OCI-LY3 (cell line): ENCODE measurements around the gene ZNF655.
"Not testable (repeated sequence)": the region's sequence is repeated elsewhere in the genome, so short reads cannot be mapped to it uniquely, and the experiment has no call there.

Source experiments
- H2AFZ ChIP-seq: fragments of 200-600, 300-600 bp; shearing (Covaris generic); 2 replicates; pipeline ENCODE4 v1.6.0; 2014; ENCODE audit warnings: antibody characterized with exemption, low read depth, low read length
- H3K27ac ChIP-seq: fragments of 200-600, 300-600 bp; sonication (generic); 2 replicates; pipeline ENCODE4 v1.5.1; 2014; ENCODE audit warnings: mild to moderate bottlenecking, low read length, moderate library complexity, mixed read lengths
- H3K27me3 ChIP-seq: fragments of 200-600, 300-600 bp; sonication (generic); 2 replicates; pipeline ENCODE4 v1.6.1; 2014; ENCODE audit warnings: low read depth, low read length, mixed read lengths
- H3K36me3 ChIP-seq: fragments of 200-600, 300-600 bp; sonication (generic); replicated peaks from 2 replicates; pipeline ENCODE3; 2014; ENCODE audit warnings: low read depth, low read length, mixed read lengths
- H3K4me1 ChIP-seq: fragments of 300-600, 200-600 bp; sonication (generic); 2 replicates; pipeline ENCODE4 v1.6.1; 2014; ENCODE audit warnings: low read length, mixed read lengths
- H3K4me2 ChIP-seq: fragments of 200-600, 300-600 bp; sonication (generic); 2 replicates; pipeline ENCODE4 v1.6.1; 2014; ENCODE audit warnings: low read length, mixed read lengths
- H3K4me3 ChIP-seq: fragments of 300-600, 200-600 bp; sonication (generic); 2 replicates; pipeline ENCODE4 v1.5.1; 2014; ENCODE audit warnings: antibody characterized with exemption, mild to moderate bottlenecking, low read length, moderate library complexity
- H3K79me2 ChIP-seq: fragments of 300-600, 200-600 bp; shearing (Covaris generic); 2 replicates; pipeline ENCODE4 v1.6.1; 2014; ENCODE audit warnings: mild to moderate bottlenecking, low read length, mixed read lengths
- H3K9ac ChIP-seq: fragments of 300-600, 200-600 bp; shearing (Covaris generic); 2 replicates; pipeline ENCODE4 v1.6.0; 2014; ENCODE audit warnings: mild to moderate bottlenecking, low read length, moderate library complexity
- H3K9me3 ChIP-seq: fragments of 200-600, 300-600 bp; shearing (Covaris generic); 2 replicates; pipeline ENCODE4 v1.6.1; 2014; ENCODE audit warnings: low read length, mixed read lengths; ENCODE audit not compliant: insufficient read depth
- H4K20me1 ChIP-seq: fragments of 200-600, 300-600 bp; sonication (generic); 2 replicates; pipeline ENCODE4 v1.6.1; 2016; ENCODE audit warnings: low read length, mixed read lengths; ENCODE audit not compliant: insufficient read depth
- CTCF ChIP-seq: fragments of 200-600, 300-600 bp; sonication (generic); IDR thresholded peaks from 2 replicates; pipeline ENCODE4 v1.5.1; 2014; ENCODE audit warnings: antibody characterized with exemption, low read length, low read depth
- EZH2phosphoT487 ChIP-seq: fragments of 200-600 bp; shearing (Covaris generic); IDR thresholded peaks from 2 replicates; pipeline ENCODE4 v1.6.1; 2018; ENCODE audit warnings: antibody characterized with exemption, mixed run types, low read depth

ZNF655 gene

GRCh38 chr7:99540542-99540941 is 17.9 kb upstream of the ZNF655 start:
- H4K20me1 ChIP-seq, result no peaks in the 10 kb centered on the region
- H3K36me3 ChIP-seq, result peaks cover 11% of the 10 kb centered on the region
- H3K4me3 ChIP-seq, result no peak overlapping the region
- no peaks in the 10 kb centered on the region for H3K27me3 ChIP-seq
- no peaks in the 10 kb centered on the region for H3K79me2 ChIP-seq
- H3K27ac ChIP-seq, result no peak overlapping the region
- no peak overlapping the region for H3K4me2 ChIP-seq
- no peak overlapping the region for H2AFZ ChIP-seq
- no peaks in the 10 kb centered on the region for H3K9me3 ChIP-seq
- H3K4me1 ChIP-seq, result no peaks in the 10 kb centered on the region
- TF ChIP-seq EZH2phosphoT487, result no peak
- TF ChIP-seq CTCF, result no peak
- no peak overlapping the region for H3K9ac ChIP-seq

- Histone ChIP-seq H3K4me1 (no peaks in the 10 kb centered on the region), H3K27me3 (no peaks in the 10 kb centered on the region), H3K36me3 (peaks cover 11% of the 10 kb centered on the region), H3K4me3 (no peak overlapping the region), H3K79me2 (no peaks in the 10 kb centered on the region), H3K9me3 (no peaks in the 10 kb centered on the region), H3K9ac (no peak overlapping the region), H2AFZ (no peak overlapping the region), H4K20me1 (no peaks in the 10 kb centered on the region), H3K4me2 (no peak overlapping the region), H3K27ac (no peak overlapping the region)
- no peak for TF ChIP-seq EZH2phosphoT487
These were observed 17.2 kb upstream of the ZNF655 start for GRCh38 chr7:99541212-99541611.

- no peaks in the 10 kb centered on the region for H3K4me1 ChIP-seq
- H3K79me2 ChIP-seq, result no peaks in the 10 kb centered on the region
- H4K20me1 ChIP-seq, result no peaks in the 10 kb centered on the region
- no peak overlapping the region for H3K4me2 ChIP-seq
- H2AFZ ChIP-seq, result no peak overlapping the region
- H3K27ac ChIP-seq, result no peak overlapping the region
- H3K9me3 ChIP-seq, result no peaks in the 10 kb centered on the region
- H3K36me3 ChIP-seq, result peaks cover 18% of the 10 kb centered on the region
- no peak overlapping the region for H3K9ac ChIP-seq
- no peaks in the 10 kb centered on the region for H3K27me3 ChIP-seq
- no peak overlapping the region for H3K4me3 ChIP-seq
- TF ChIP-seq EZH2phosphoT487 (no peak), CTCF (no peak)
These were observed 15.3 kb upstream of the ZNF655 start for GRCh38 chr7:99543081-99543671.

GRCh38 chr7:99543916-99544315 is 14.5 kb upstream of the ZNF655 start:
- H3K9me3 ChIP-seq, result no peaks in the 10 kb centered on the region
- H3K4me2 ChIP-seq, result no peak overlapping the region
- no peaks in the 10 kb centered on the region for H3K79me2 ChIP-seq
- no peaks in the 10 kb centered on the region for H3K27me3 ChIP-seq
- no peak overlapping the region for H2AFZ ChIP-seq
- H3K4me1 ChIP-seq, result no peaks in the 10 kb centered on the region
- no peak overlapping the region for H3K4me3 ChIP-seq
- no peaks in the 10 kb centered on the region for H4K20me1 ChIP-seq
- H3K9ac ChIP-seq, result no peak overlapping the region
- H3K27ac ChIP-seq, result no peak overlapping the region
- peaks cover 18% of the 10 kb centered on the region for H3K36me3 ChIP-seq
- TF ChIP-seq CTCF (no peak), EZH2phosphoT487 (no peak)

- H2AFZ ChIP-seq, H3K27ac ChIP-seq, H3K4me3 ChIP-seq, H4K20me1 ChIP-seq, H3K4me2 ChIP-seq, H3K9ac ChIP-seq, H3K79me2 ChIP-seq, H3K9me3 ChIP-seq, H3K4me1 ChIP-seq, H3K27me3 ChIP-seq: not testable (repeated sequence)
- peaks cover 18% of the 10 kb centered on the region for H3K36me3 ChIP-seq
These were observed 13.1 kb upstream of the ZNF655 start for GRCh38 chr7:99545308-99545707.

- not testable (repeated sequence) for H3K27ac ChIP-seq, H3K9me3 ChIP-seq, H3K9ac ChIP-seq, H3K27me3 ChIP-seq, H3K4me3 ChIP-seq, H4K20me1 ChIP-seq, H3K4me2 ChIP-seq, H3K4me1 ChIP-seq, H2AFZ ChIP-seq
- peaks cover 18% of the 10 kb centered on the region for H3K79me2 ChIP-seq
- peaks cover 16% of the 10 kb centered on the region for H3K36me3 ChIP-seq
These were observed 8.9 kb upstream of the ZNF655 start for GRCh38 chr7:99549545-99549944.
